HCT116 (cell line): Measurements from ENCODE around the gene NAPB. TPM values are rescaled to one million over a fixed set of nuclear protein-coding genes. Genes with fewer than 3 reads are reported as not detected.

Experiments used
- ATAC-seq: fragments of 200-7000 bp; cut with Tn5 transposase; 2 replicates; pipeline ENCODE4 v1.9.1; 2020; ENCODE audit warnings: mild to moderate bottlenecking, moderate library complexity
- BruUV-seq: library from RNA; stranded (reverse); fragments of 400-500 nt; replicated peaks from 2 replicates; lab custom pipeline; 2021; lab: Mats Ljungman, UMichigan
- CTCF ChIA-PET: fragments of 300-600 bp; sonication (Branson Sonifier 250); formaldehyde crosslinking; loops from one replicate; lab custom pipeline; 2021; ENCODE audit warnings: antibody characterized with exemption; lab: Charles Lee
- POLR2A ChIA-PET: fragments of 300-600, 350-600 bp; sonication (Branson Sonifier 250); formaldehyde crosslinking; loops from one replicate; lab custom pipeline; 2021; ENCODE audit warnings: antibody characterized with exemption; lab: Charles Lee
- RAD21 ChIA-PET, 2 experiments: fragments of 300-600 bp; sonication (Branson Sonifier 250); formaldehyde crosslinking; loops; one replicate each; lab custom pipeline; 2023; ENCODE audit warnings: low total read pairs in 2 of 2; ENCODE audit not compliant: uncharacterized antibody in 2 of 2, unreplicated experiment in 2 of 2, low non-redundant PET in 1 of 2; lab: Charles Lee
- DNase-seq: peaks from one replicate; pipeline ENCODE4 v3.0.0-alpha.2; 2010; ENCODE audit warnings: low read depth, low spot score
- H2AFZ ChIP-seq: fragments of 200-600 bp; shearing (Covaris generic), sonication (generic); 2 replicates; pipeline ENCODE4 v1.6.1; 2017; ENCODE audit warnings: low read depth, mixed run types, mixed read lengths, antibody characterized with exemption, low read length; ENCODE audit not compliant: poor library complexity, severe bottlenecking
- H3K27ac ChIP-seq: 2 replicates; pipeline ENCODE4 v1.5.1; 2012; ENCODE audit warnings: low read depth, low read length
- H3K27me3 ChIP-seq: fragments of 200-600 bp; sonication (generic); 2 replicates; pipeline ENCODE4 v1.6.1; 2016; ENCODE audit warnings: mixed run types, low read length, mixed read lengths; ENCODE audit not compliant: insufficient read depth
- H3K36me3 ChIP-seq, 2 experiments: fragments of 200-500 bp in 1 of 2; fragments of 200-600 bp in 1 of 2; sonication (Bioruptor generic) in 1 of 2; sonication (generic) in 1 of 2; 2 replicates each; pipeline versions ENCODE4 v1.5.1 to v1.6.1; 2014 to 2016; ENCODE audit warnings: low read length in 2 of 2, inconsistent platforms in 1 of 2, mixed read lengths in 1 of 2, mixed run types in 1 of 2; ENCODE audit not compliant: insufficient read depth in 2 of 2, control insufficient read depth in 1 of 2
- H3K4me1 ChIP-seq, 2 experiments: fragments of 200-600 bp in 1 of 2; sonication (generic) in 1 of 2; 2 replicates each; pipeline versions ENCODE4 v1.5.1 to v1.6.1; 2012 to 2017; ENCODE audit warnings: low read length in 2 of 2, inconsistent platforms in 1 of 2, mild to moderate bottlenecking in 1 of 2, mixed read lengths in 1 of 2, mixed run types in 1 of 2, moderate library complexity in 1 of 2; ENCODE audit not compliant: insufficient read depth in 2 of 2, control insufficient read depth in 1 of 2
- H3K4me2 ChIP-seq: fragments of 200-600 bp; sonication (generic); 2 replicates; pipeline ENCODE4 v1.6.1; 2017; ENCODE audit warnings: mixed run types, low read length, mixed read lengths
- H3K4me3 ChIP-seq, 2 experiments: fragments of 200-600 bp in 1 of 2; sonication (generic) in 1 of 2; replicated peaks in 1 of 2; 2 replicates each; pipeline ENCODE4 v1.5.1; 2011 to 2016; ENCODE audit warnings: low read length in 2 of 2, control low read depth in 1 of 2, low read depth in 1 of 2, mild to moderate bottlenecking in 1 of 2, mixed read lengths in 1 of 2, mixed run types in 1 of 2
- H3K79me2 ChIP-seq: fragments of 200-600 bp; sonication (generic); 2 replicates; pipeline ENCODE4 v1.6.1; 2017; ENCODE audit warnings: mild to moderate bottlenecking, mixed run types, low read length, moderate library complexity, mixed read lengths; ENCODE audit not compliant: insufficient read depth
- H3K9ac ChIP-seq: fragments of 200-600 bp; sonication (generic); 2 replicates; pipeline ENCODE4 v1.6.1; 2016; ENCODE audit warnings: low read length, mixed read lengths
- H3K9me2 ChIP-seq: fragments of 200-600 bp; sonication (generic), shearing (Covaris generic); 2 replicates; pipeline ENCODE4 v1.6.1; 2017; ENCODE audit warnings: mixed run types, mild to moderate bottlenecking, moderate library complexity; ENCODE audit not compliant: insufficient read depth
- H3K9me3 ChIP-seq, 2 experiments: fragments of 200-500 bp in 1 of 2; fragments of 200-600 bp in 1 of 2; sonication (Bioruptor generic) in 1 of 2; sonication (generic) in 1 of 2; 2 replicates each; pipeline ENCODE4 v1.6.1; 2014 to 2017; ENCODE audit warnings: low read length in 2 of 2, mixed read lengths in 2 of 2, inconsistent platforms in 1 of 2, low read depth in 1 of 2, mild to moderate bottlenecking in 1 of 2, mixed run types in 1 of 2, moderate library complexity in 1 of 2; ENCODE audit not compliant: control insufficient read depth in 1 of 2, insufficient read depth in 1 of 2
- H4K20me1 ChIP-seq: fragments of 200-600 bp; sonication (generic), shearing (Covaris generic); 2 replicates; pipeline ENCODE4 v1.6.1; 2017; ENCODE audit warnings: mixed run types, mild to moderate bottlenecking, moderate library complexity; ENCODE audit not compliant: insufficient read depth
- ELF1 ChIP-seq: IDR thresholded peaks from 2 replicates; pipeline ENCODE4 v1.6.1; 2012; ENCODE audit warnings: low read depth, borderline replicate concordance
- EZH2 ChIP-seq: fragments of 200-600 bp; sonication (generic); IDR thresholded peaks from 2 replicates; pipeline ENCODE4 v1.6.1; 2017; ENCODE audit warnings: antibody characterized with exemption, mixed run types
- JUND ChIP-seq: IDR thresholded peaks from 2 replicates; pipeline ENCODE4 v1.6.1; 2012
- MAX ChIP-seq: IDR thresholded peaks from 2 replicates; pipeline ENCODE4 v1.6.1; 2012
- POLR2AphosphoS5 ChIP-seq: IDR thresholded peaks from 2 replicates; pipeline ENCODE4 v1.6.1; 2011; ENCODE audit warnings: mild to moderate bottlenecking, low read depth, low read length, moderate library complexity
- RAD21 ChIP-seq: IDR thresholded peaks from 2 replicates; pipeline ENCODE4 v1.6.1; 2012; ENCODE audit warnings: low read depth, mild to moderate bottlenecking
- REST ChIP-seq: IDR thresholded peaks from 2 replicates; pipeline ENCODE4 v1.6.1; 2012; ENCODE audit warnings: low read depth
- TCF7L2 ChIP-seq: IDR thresholded peaks from 2 replicates; pipeline ENCODE4 v1.7.0; 2011; ENCODE audit warnings: borderline replicate concordance, inconsistent platforms; ENCODE audit not compliant: insufficient read depth, insufficient read length; ENCODE audit errors: extremely low read depth
- ZBTB33 ChIP-seq: IDR thresholded peaks from 2 replicates; pipeline ENCODE4 v1.6.1; 2011; ENCODE audit warnings: mild to moderate bottlenecking, low read length, moderate library complexity; ENCODE audit not compliant: insufficient replicate concordance; ENCODE audit errors: extremely low read depth
- ZFX ChIP-seq: fragments of 450-650 bp; IDR thresholded peaks from 2 replicates; pipeline ENCODE4 v1.6.1; 2017
- intact Hi-C: fragments of 100-400 bp; cut with micrococcal nuclease; formaldehyde crosslinking; loops from 2 replicates; pipeline ENCODE4 v1.10.0; 2022
- total RNA-seq: library from RNA; stranded (reverse); gene quantifications from one replicate; pipeline ENCODE4 v1.2.1, GENCODE V29; 2021; ENCODE audit not compliant: unreplicated experiment

NAPB gene
- total RNA-seq, 1 experiment from 2014 or later: 7.9 TPM

GRCh38 chr20:23445596-23446217 is 24.4 kb upstream of the NAPB start:
- ChIA-PET POLR2A (no interaction called here), RAD21 (interaction anchor here in 1 of 2 experiments (0.6 kb wide), 1 partner anchor 1894 kb away, joined by 4 read pairs; no protein-coding TSS in a partner anchor), CTCF (interaction anchor here (0.8 to 2.0 kb wide), 4 partner anchors 9 to 138 kb away, joined by 3 to 8 read pairs (median 3); no protein-coding TSS in a partner anchor)
- H3K27me3 ChIP-seq: no peaks in the 10 kb centered on the region; the same call in 1 of the 2 replicates
- H3K9ac ChIP-seq: no peak overlapping the region
- H3K27ac ChIP-seq: no peak overlapping the region
- no peaks in the 10 kb centered on the region for H3K79me2 ChIP-seq
- peaks cover 0 to 7% of the 10 kb centered on the region in 2 experiments; a peak in 1 of 4 replicates for H3K4me1 ChIP-seq
- no peak overlapping the region; the same call in 1 of the 2 replicates for H3K4me2 ChIP-seq
- no TSS peak for BruUV-seq
- H2AFZ ChIP-seq: no peak overlapping the region
- H4K20me1 ChIP-seq: no peaks in the 10 kb centered on the region
- no peak overlapping the region for H3K4me3 ChIP-seq
- no peaks in the 10 kb centered on the region for H3K9me2 ChIP-seq
- H3K36me3 ChIP-seq: no peaks in the 10 kb centered on the region
- TF ChIP-seq ELF1: no peak
- no peak for TF ChIP-seq TCF7L2
- no peak for TF ChIP-seq ZBTB33
- TF ChIP-seq, all 23 proteins: peak for 0
- peak; percentile 16 for DNase-seq
- intact Hi-C loops: no loop called here
- no peaks in the 10 kb centered on the region for H3K9me3 ChIP-seq
- no peak for ATAC-seq

GRCh38 chr20:23444859-23445258 is 23.6 kb upstream of the NAPB start:
- ChIA-PET CTCF (interaction anchor here (2.0 kb wide), 1 partner anchor 95 kb away, joined by 8 read pairs; no protein-coding TSS in a partner anchor), POLR2A (no interaction called here), RAD21 (interaction anchor here in 1 of 2 experiments (0.6 kb wide), 1 partner anchor 1893 kb away, joined by 4 read pairs; no protein-coding TSS in a partner anchor)
- no peak overlapping the region for H2AFZ ChIP-seq
- no TSS peak for BruUV-seq
- no peaks in the 10 kb centered on the region; the same call in 1 of the 2 replicates for H3K27me3 ChIP-seq
- no peak for DNase-seq
- H3K79me2 ChIP-seq: no peaks in the 10 kb centered on the region
- intact Hi-C loops: loop anchor here (5.0 kb wide), 1 partner anchor 222 kb away; no protein-coding TSS in a partner anchor
- no peaks in the 10 kb centered on the region for H3K36me3 ChIP-seq
- peaks cover 0 to 7% of the 10 kb centered on the region in 2 experiments; a peak in 1 of 4 replicates for H3K4me1 ChIP-seq
- ATAC-seq: no peak
- H3K9me2 ChIP-seq: no peaks in the 10 kb centered on the region
- no peaks in the 10 kb centered on the region for H4K20me1 ChIP-seq
- no peaks in the 10 kb centered on the region for H3K9me3 ChIP-seq
- no peak overlapping the region for H3K4me3 ChIP-seq
- H3K4me2 ChIP-seq: no peak overlapping the region
- no peak overlapping the region for H3K9ac ChIP-seq
- no peak overlapping the region for H3K27ac ChIP-seq
- TF ChIP-seq EZH2 (no peak), ZFX (no peak), POLR2AphosphoS5 (no peak), REST (no peak), RAD21 (no peak), JUND (no peak), MAX (no peak), TCF7L2 (no peak), ELF1 (no peak)
